Stimulated activated CD4-positive, alpha-beta T cell treated with anti-CD3 and anti-CD28 coated beads, Interleukin-15, amount 100 ng/mL, for 24 hours (primary cell): Measurements from ENCODE around the gene NOL4.

Experiments
- DNase-seq: peaks from one replicate; pipeline ENCODE4 v3.0.0-alpha.2; 2020

Gene NOL4

DNA sequence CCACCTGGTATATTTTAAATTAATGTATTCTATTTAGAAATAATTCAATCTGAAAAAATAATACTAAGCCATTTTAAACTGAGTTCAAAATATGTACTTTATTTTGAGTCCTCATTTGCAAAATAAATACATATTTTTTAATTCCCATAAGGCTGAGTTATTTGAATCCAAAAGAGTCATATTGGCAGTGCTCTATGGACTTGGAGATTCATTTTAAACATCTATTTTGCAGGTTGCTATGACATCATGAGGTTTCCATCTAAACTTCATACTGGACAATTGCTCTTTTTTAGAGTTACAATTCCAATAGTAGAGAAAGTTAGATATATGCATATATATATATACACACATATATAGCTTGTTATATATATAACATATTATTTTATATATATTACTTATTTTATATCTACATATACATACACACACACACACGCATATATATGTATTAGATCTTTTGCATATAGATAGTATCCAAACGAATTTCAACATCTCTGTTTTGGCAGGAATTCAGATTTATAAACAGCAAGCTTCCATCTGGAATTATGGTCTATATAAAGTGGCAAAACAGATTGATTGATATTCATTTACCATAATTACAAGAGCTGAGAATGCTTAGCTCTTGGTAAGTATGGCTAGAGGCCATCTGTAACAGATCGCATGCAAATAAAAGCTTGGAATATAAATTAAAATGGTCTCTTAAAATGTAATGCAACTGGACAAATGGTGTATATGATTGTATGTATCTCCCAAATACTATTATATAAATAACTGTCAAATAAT lies 34.9 kb downstream of the NOL4 start:
- DNase-seq = no peak
